SK-N-SH treated with all-trans-retinoic acid at 6 μM for 48 hours (cell line): ENCODE results near the gene DSE.
A peak's percentile ranks its signal among the peaks of the same experiment; 100 is the strongest.

Source experiments
- ATAC-seq: fragments of 200-7000 bp; cut with Tn5 transposase; 3 replicates; pipeline ENCODE4 v1.9.1; 2020; ENCODE audit warnings: mild to moderate bottlenecking, moderate library complexity
- ARNTL ChIP-seq: fragments of 450-650 bp; formaldehyde crosslinking; IDR thresholded peaks from 2 replicates; pipeline ENCODE4 v1.5.0; 2020; ENCODE audit warnings: low read depth, mild to moderate bottlenecking, moderate library complexity, borderline replicate concordance
- BACH2 ChIP-seq: fragments of 250-450 bp; sonication (Bioruptor Pico); IDR thresholded peaks from 2 replicates; pipeline ENCODE4 v1.9.0; 2021; ENCODE audit warnings: mild to moderate bottlenecking, borderline replicate concordance
- CSDC2 ChIP-seq: fragments of 250-450 bp; sonication (Bioruptor Pico); IDR thresholded peaks from 2 replicates; pipeline ENCODE4 v1.5.0; 2020; ENCODE audit warnings: mild to moderate bottlenecking, moderate library complexity
- GLIS3 ChIP-seq: fragments of 250-450 bp; sonication (Bioruptor Pico); IDR thresholded peaks from 2 replicates; pipeline ENCODE4 v1.5.0; 2020; ENCODE audit warnings: mild to moderate bottlenecking, moderate library complexity
- ISL1 ChIP-seq: fragments of 250-450 bp; sonication (Bioruptor Pico); IDR thresholded peaks from 2 replicates; pipeline ENCODE4 v2.1.2; 2022; ENCODE audit warnings: mild to moderate bottlenecking, moderate library complexity
- OSR1 ChIP-seq: fragments of 250-450 bp; sonication (Bioruptor Pico); IDR thresholded peaks from 2 replicates; pipeline ENCODE4 v1.8.0; 2022; ENCODE audit warnings: moderate library complexity, mild to moderate bottlenecking, inconsistent platforms
- PPARA ChIP-seq: fragments of 250-450 bp; sonication (Bioruptor Pico); IDR thresholded peaks from 2 replicates; pipeline ENCODE4 v1.5.0; 2020; ENCODE audit warnings: mild to moderate bottlenecking, borderline replicate concordance
- RARB ChIP-seq: fragments of 250-450 bp; sonication (Bioruptor Pico); IDR thresholded peaks from 2 replicates; pipeline ENCODE4 v1.8.0; 2021; ENCODE audit warnings: mild to moderate bottlenecking, moderate library complexity
- SNAI2 ChIP-seq: fragments of 250-450 bp; sonication (Bioruptor Pico); IDR thresholded peaks from 2 replicates; pipeline ENCODE4 v1.5.0; 2020; ENCODE audit warnings: mild to moderate bottlenecking, moderate library complexity
- TCF4 ChIP-seq: fragments of 250-450 bp; sonication (Bioruptor Pico); IDR thresholded peaks from 2 replicates; pipeline ENCODE4 v1.8.0; 2021; ENCODE audit warnings: mild to moderate bottlenecking, moderate library complexity, borderline replicate concordance
- ZFP3 ChIP-seq: fragments of 250-450 bp; sonication (Bioruptor Pico); IDR thresholded peaks from 2 replicates; pipeline ENCODE4 v1.5.0; 2020; ENCODE audit warnings: mild to moderate bottlenecking, moderate library complexity
- ZFP30 ChIP-seq: fragments of 450-650 bp; formaldehyde crosslinking; IDR thresholded peaks from 2 replicates; pipeline ENCODE4 v1.5.0; 2022; ENCODE audit warnings: mild to moderate bottlenecking, moderate library complexity
- ZNF8 ChIP-seq: fragments of 450-650 bp; formaldehyde crosslinking; IDR thresholded peaks from 2 replicates; pipeline ENCODE4 v1.5.0; 2020; ENCODE audit warnings: mild to moderate bottlenecking, moderate library complexity
- TF ChIP-seq, protein P1 (sequence below): fragments of 250-450 bp; sonication (Bioruptor Pico); IDR thresholded peaks from 2 replicates; pipeline ENCODE4 v1.5.1; 2021; ENCODE audit warnings: mild to moderate bottlenecking, moderate library complexity
- TF ChIP-seq, protein P2 (sequence below): fragments of 250-450 bp; sonication (Bioruptor Pico); IDR thresholded peaks from 2 replicates; pipeline ENCODE4 v1.8.0; 2021; ENCODE audit warnings: low read depth, mild to moderate bottlenecking, moderate library complexity, borderline replicate concordance
- TF ChIP-seq, protein P3 (sequence below): fragments of 250-450 bp; sonication (Bioruptor Pico); IDR thresholded peaks from 2 replicates; pipeline ENCODE4 v1.8.0; 2020; ENCODE audit warnings: mild to moderate bottlenecking, moderate library complexity, borderline replicate concordance
- TF ChIP-seq, protein P4 (sequence below): fragments of 250-450 bp; sonication (Bioruptor Pico); IDR thresholded peaks from 2 replicates; pipeline ENCODE4 v1.5.1; 2020; ENCODE audit warnings: low read depth, mild to moderate bottlenecking, moderate library complexity

Gene DSE

DNA sequence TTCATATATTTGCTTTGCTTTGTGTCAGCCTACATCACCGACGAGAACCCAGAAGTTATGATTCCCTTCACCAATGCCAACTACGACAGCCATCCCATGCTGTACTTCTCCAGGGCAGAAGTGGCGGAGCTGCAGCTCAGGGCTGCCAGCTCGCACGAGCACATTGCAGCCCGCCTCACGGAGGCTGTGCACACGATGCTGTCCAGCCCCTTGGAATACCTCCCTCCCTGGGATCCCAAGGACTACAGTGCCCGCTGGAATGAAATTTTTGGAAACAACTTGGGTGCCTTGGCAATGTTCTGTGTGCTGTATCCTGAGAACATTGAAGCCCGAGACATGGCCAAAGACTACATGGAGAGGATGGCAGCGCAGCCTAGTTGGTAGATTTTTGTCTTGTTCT lies 28.5 kb downstream of the DSE start (continued):
- no peak for TF ChIP-seq SNAI2 (CRISPR knock-in tag)
- TF ChIP-seq GLIS3: no peak
- TF ChIP-seq PPARA (CRISPR knock-in tag): no peak
- no peak for TF ChIP-seq ARNTL (CRISPR knock-in tag)
- TF ChIP-seq OSR1 (CRISPR knock-in tag): no peak
- TF ChIP-seq, protein P1, sequence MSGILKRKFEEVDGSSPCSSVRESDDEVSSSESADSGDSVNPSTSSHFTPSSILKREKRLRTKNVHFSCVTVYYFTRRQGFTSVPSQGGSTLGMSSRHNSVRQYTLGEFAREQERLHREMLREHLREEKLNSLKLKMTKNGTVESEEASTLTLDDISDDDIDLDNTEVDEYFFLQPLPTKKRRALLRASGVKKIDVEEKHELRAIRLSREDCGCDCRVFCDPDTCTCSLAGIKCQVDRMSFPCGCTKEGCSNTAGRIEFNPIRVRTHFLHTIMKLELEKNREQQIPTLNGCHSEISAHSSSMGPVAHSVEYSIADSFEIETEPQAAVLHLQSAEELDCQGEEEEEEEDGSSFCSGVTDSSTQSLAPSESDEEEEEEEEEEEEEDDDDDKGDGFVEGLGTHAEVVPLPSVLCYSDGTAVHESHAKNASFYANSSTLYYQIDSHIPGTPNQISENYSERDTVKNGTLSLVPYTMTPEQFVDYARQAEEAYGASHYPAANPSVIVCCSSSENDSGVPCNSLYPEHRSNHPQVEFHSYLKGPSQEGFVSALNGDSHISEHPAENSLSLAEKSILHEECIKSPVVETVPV (CRISPR knock-in tag): no peak

DNA sequence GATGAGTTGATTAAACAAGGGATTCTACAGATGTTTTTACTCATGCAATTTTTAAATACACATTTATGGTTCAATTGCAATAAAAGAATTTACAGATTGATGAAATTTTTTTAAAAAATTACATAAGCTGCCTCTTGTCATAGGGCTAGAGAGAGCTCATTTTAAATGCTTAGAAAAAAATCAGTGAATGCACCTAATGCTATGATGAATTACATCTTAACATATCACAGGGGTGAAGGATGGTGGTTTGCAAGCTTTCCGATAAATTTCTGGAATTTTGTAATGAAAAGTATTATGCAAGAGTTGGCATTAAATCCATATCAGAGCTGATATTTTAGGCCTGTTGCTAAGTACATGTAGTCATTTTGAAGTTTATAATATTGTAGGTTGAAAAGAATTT lies 29.6 kb downstream of the DSE start:
- no peak for ATAC-seq
- peak; percentile 64 for TF ChIP-seq ISL1 (CRISPR knock-in tag)
- TF ChIP-seq, protein P2, sequence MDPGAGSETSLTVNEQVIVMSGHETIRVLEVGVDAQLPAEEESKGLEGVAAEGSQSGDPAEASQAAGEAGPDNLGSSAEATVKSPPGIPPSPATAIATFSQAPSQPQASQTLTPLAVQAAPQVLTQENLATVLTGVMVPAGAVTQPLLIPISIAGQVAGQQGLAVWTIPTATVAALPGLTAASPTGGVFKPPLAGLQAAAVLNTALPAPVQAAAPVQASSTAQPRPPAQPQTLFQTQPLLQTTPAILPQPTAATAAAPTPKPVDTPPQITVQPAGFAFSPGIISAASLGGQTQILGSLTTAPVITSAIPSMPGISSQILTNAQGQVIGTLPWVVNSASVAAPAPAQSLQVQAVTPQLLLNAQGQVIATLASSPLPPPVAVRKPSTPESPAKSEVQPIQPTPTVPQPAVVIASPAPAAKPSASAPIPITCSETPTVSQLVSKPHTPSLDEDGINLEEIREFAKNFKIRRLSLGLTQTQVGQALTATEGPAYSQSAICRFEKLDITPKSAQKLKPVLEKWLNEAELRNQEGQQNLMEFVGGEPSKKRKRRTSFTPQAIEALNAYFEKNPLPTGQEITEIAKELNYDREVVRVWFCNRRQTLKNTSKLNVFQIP (CRISPR knock-in tag): no peak

DNA sequence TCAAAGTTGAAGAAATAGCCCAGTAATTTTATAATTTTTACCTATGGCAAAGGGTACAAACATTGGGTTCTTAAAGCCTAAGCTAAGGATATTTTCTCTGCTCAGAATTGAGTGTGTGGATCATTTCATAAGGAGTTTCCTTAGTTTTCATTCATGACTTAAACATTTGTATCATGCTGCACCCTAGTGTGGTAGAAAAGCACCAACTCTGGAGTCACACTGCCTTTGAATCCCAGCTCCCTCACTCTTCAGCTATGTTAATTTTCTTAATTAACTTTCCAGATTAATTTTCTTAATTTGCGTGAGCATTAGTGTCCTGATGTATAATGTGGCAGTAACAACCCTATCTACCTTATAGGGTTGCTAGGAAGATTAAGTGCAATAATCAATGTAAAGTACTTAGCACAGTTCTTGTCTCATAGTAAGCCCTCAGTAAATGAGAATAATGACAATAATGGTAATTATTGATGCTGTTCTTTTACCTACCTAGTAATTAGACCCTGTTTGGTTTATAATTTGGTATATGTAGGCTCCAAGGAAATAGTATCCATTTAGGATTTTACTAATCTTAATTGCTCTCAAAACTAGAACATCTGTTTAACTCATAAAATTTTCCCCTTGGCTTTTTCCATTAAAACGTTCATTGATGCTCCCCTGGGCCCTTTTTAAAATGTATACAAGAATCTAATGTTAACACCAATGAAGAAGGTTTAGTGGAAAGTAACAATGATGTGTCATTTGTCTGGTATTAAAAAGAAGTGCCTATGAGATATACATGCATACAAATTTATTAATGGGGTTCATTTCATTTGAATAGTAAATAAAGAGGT lies 31.6 kb downstream of the DSE start:
- TF ChIP-seq, protein P3, sequence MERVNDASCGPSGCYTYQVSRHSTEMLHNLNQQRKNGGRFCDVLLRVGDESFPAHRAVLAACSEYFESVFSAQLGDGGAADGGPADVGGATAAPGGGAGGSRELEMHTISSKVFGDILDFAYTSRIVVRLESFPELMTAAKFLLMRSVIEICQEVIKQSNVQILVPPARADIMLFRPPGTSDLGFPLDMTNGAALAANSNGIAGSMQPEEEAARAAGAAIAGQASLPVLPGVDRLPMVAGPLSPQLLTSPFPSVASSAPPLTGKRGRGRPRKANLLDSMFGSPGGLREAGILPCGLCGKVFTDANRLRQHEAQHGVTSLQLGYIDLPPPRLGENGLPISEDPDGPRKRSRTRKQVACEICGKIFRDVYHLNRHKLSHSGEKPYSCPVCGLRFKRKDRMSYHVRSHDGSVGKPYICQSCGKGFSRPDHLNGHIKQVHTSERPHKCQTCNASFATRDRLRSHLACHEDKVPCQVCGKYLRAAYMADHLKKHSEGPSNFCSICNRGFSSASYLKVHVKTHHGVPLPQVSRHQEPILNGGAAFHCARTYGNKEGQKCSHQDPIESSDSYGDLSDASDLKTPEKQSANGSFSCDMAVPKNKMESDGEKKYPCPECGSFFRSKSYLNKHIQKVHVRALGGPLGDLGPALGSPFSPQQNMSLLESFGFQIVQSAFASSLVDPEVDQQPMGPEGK (CRISPR knock-in tag): no peak
- TF ChIP-seq, protein P1 (CRISPR knock-in tag): no peak
- no peak for TF ChIP-seq ZFP30 (CRISPR knock-in tag)
- no peak for TF ChIP-seq ZFP3 (CRISPR knock-in tag)
- no peak for TF ChIP-seq BACH2 (CRISPR knock-in tag)
- TF ChIP-seq, all 23 proteins: peak for 0
- ATAC-seq: no peak

DNA sequence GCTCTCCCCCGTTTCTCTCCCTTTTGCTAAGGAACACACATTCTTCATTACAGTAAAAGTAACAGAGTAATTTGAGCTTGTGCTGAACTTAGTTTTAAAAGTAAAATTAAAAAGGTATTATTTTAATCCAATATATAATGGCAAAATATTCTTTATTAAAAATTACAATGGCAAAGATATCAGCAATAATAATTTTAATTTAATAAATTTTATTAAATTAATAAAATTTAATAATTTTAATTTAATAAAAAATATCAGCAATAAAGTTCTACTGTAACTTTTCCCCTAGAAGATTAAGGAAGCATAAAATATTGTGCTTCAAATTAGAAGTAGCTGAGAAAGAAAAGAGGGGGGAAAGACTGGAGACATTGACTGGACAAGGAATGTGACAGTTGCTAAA lies 32.5 kb downstream of the DSE start:
- TF ChIP-seq ZNF8 (CRISPR knock-in tag) (no peak), OSR1 (CRISPR knock-in tag) (no peak), ISL1 (CRISPR knock-in tag) (no peak), RARB (CRISPR knock-in tag) (no peak), TCF4 (CRISPR knock-in tag) (no peak), CSDC2 (CRISPR knock-in tag) (no peak), BACH2 (CRISPR knock-in tag) (no peak), ARNTL (CRISPR knock-in tag) (no peak)
- TF ChIP-seq, protein P2 (CRISPR knock-in tag): no peak
- TF ChIP-seq, protein P4, sequence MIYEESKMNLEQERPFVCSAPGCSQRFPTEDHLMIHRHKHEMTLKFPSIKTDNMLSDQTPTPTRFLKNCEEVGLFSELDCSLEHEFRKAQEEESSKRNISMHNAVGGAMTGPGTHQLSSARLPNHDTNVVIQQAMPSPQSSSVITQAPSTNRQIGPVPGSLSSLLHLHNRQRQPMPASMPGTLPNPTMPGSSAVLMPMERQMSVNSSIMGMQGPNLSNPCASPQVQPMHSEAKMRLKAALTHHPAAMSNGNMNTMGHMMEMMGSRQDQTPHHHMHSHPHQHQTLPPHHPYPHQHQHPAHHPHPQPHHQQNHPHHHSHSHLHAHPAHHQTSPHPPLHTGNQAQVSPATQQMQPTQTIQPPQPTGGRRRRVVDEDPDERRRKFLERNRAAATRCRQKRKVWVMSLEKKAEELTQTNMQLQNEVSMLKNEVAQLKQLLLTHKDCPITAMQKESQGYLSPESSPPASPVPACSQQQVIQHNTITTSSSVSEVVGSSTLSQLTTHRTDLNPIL: no peak
- ATAC-seq: no peak
